Measurements from ENCODE around the gene HIGD1C.

DNA sequence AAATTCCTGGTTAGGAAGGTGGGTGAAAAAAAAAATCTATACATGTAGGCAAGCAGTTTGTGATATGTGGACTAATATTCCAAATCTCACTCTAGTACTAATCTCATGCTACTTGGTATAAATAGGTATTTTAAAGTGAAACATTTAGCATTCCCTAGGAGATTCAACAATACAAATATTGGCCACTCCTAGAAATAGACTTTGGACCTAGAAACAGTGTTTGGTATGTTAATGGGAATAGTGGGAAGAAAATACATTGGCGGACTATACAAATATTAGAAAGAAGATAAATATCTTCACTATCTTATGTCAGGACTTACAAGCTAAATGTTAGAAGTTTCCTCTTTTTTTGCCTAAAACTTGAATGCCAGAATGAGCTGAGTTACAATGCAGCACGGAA is 28.2 kb downstream of the HIGD1C start:
- no peak for TF ChIP-seq POLR2A (IDR thresholded peaks at IDR 0.05)
- TF ChIP-seq, protein P1, sequence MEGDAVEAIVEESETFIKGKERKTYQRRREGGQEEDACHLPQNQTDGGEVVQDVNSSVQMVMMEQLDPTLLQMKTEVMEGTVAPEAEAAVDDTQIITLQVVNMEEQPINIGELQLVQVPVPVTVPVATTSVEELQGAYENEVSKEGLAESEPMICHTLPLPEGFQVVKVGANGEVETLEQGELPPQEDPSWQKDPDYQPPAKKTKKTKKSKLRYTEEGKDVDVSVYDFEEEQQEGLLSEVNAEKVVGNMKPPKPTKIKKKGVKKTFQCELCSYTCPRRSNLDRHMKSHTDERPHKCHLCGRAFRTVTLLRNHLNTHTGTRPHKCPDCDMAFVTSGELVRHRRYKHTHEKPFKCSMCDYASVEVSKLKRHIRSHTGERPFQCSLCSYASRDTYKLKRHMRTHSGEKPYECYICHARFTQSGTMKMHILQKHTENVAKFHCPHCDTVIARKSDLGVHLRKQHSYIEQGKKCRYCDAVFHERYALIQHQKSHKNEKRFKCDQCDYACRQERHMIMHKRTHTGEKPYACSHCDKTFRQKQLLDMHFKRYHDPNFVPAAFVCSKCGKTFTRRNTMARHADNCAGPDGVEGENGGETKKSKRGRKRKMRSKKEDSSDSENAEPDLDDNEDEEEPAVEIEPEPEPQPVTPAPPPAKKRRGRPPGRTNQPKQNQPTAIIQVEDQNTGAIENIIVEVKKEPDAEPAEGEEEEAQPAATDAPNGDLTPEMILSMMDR (IDR thresholded peaks at IDR 0.05) = no peak
